HL-60 (cell line): ENCODE measurements around the gene ZAR1.
"Not testable (repeated sequence)": the region's sequence is repeated elsewhere in the genome, so short reads cannot be mapped to it uniquely, and the experiment has no call there.

Source experiments
- CTCF ChIP-seq: IDR thresholded peaks from one replicate; pipeline ENCODE4 v1.5.1; 2011; ENCODE audit warnings: low read length, control low read depth, inconsistent platforms; ENCODE audit not compliant: insufficient read depth
- GABPA ChIP-seq: IDR thresholded peaks from 2 replicates; pipeline ENCODE4 v1.6.1; 2012; ENCODE audit warnings: low read depth
- POLR2AphosphoS5 ChIP-seq: IDR thresholded peaks from 2 replicates; pipeline ENCODE4 v1.6.1; 2012; ENCODE audit warnings: low read depth
- SPI1 ChIP-seq: IDR thresholded peaks from 2 replicates; pipeline ENCODE4 v1.6.1; 2012; ENCODE audit warnings: low read depth, mild to moderate bottlenecking, borderline replicate concordance
- TF ChIP-seq, protein P1 (sequence below): IDR thresholded peaks from 2 replicates; pipeline ENCODE4 v1.6.1; 2012; ENCODE audit warnings: low read depth; ENCODE audit not compliant: insufficient replicate concordance

- not testable (repeated sequence) for TF ChIP-seq GABPA, CTCF, POLR2AphosphoS5, SPI1
- TF ChIP-seq, protein P1, sequence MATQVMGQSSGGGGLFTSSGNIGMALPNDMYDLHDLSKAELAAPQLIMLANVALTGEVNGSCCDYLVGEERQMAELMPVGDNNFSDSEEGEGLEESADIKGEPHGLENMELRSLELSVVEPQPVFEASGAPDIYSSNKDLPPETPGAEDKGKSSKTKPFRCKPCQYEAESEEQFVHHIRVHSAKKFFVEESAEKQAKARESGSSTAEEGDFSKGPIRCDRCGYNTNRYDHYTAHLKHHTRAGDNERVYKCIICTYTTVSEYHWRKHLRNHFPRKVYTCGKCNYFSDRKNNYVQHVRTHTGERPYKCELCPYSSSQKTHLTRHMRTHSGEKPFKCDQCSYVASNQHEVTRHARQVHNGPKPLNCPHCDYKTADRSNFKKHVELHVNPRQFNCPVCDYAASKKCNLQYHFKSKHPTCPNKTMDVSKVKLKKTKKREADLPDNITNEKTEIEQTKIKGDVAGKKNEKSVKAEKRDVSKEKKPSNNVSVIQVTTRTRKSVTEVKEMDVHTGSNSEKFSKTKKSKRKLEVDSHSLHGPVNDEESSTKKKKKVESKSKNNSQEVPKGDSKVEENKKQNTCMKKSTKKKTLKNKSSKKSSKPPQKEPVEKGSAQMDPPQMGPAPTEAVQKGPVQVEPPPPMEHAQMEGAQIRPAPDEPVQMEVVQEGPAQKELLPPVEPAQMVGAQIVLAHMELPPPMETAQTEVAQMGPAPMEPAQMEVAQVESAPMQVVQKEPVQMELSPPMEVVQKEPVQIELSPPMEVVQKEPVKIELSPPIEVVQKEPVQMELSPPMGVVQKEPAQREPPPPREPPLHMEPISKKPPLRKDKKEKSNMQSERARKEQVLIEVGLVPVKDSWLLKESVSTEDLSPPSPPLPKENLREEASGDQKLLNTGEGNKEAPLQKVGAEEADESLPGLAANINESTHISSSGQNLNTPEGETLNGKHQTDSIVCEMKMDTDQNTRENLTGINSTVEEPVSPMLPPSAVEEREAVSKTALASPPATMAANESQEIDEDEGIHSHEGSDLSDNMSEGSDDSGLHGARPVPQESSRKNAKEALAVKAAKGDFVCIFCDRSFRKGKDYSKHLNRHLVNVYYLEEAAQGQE = not testable (repeated sequence)
Observed at GRCh38 chr4:48451656-48452055, 38.4 kb upstream of the ZAR1 start.
